ENCODE data around the gene DYSF. TPM values are rescaled to one million over a fixed set of nuclear protein-coding genes. Genes with fewer than 3 reads are reported as not detected.

Gene DYSF
- total RNA-seq, 1 experiment from 2014 or later: 0.89 TPM

DNA sequence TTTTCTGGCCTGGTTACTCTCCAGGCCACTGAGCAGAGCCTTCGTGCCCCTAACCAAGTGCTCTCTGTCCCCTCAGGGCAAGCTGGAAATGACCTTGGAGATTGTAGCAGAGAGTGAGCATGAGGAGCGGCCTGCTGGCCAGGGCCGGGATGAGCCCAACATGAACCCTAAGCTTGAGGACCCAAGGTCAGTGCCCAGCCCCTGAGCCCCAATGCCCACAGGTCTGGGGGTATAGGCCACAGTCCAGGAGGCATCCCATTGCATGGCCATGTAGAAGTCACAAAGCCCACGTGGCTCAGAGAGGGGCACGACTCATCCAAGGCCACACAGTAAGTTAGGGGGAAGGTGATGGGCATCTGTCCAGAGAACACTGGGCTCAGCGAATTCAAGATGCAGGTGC, 227.6 kb downstream of the DYSF start:
- TF ChIP-seq CBX3 (IDR thresholded peaks at IDR 0.05; ENCODE audit: low read depth): no peak
- no peaks in the 10 kb centered on the region for H3K79me2 ChIP-seq (ENCODE audit: insufficient read depth, low read length)
- POLR2A ChIA-PET: no interaction called here

DNA sequence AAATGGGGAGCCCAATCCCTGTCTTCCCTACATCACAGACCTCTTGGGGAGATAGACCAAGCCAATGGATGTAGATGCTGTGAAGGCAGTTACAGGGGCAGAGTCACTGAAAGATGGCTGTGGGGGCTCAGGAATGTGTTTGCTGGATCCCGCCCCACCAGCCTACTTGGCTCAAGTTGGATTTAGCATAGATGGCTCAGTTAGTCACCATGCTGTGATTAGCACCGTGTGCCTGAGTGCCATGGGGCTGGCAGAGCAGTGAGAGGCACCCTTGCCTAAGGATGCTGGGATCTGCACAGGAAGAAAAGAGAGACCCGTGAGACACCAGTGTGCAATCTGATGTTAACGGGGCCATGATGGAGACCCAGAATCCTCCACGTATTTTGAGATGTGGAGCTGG, 228.3 kb downstream of the DYSF start:
- CTCF ChIA-PET: no interaction called here
- Histone ChIP-seq H3K27ac (ENCODE audit: low read depth, low read length) (no peak overlapping the region), H3K4me1 (ENCODE audit: control insufficient read depth in 1 of 2, insufficient read depth in 2 of 2, low read length in 2 of 2) (no peaks in the 10 kb centered on the region)

More for the DNA sequence above, 227.6 kb downstream of the DYSF start:
- Histone ChIP-seq H4K20me1 (ENCODE audit: insufficient read depth) (no peaks in the 10 kb centered on the region), H3K9me3 (ENCODE audit: control insufficient read depth in 1 of 2, insufficient read depth in 1 of 2, low read depth in 1 of 2, low read length in 2 of 2) (no peaks in the 10 kb centered on the region), H3K27ac (ENCODE audit: low read depth, low read length) (no peak overlapping the region), H2AFZ (ENCODE audit: low read depth, low read length, poor library complexity, severe bottlenecking) (no peak overlapping the region), H3K36me3 (ENCODE audit: control insufficient read depth in 1 of 2, insufficient read depth in 2 of 2, low read length in 2 of 2) (no peaks in the 10 kb centered on the region), H3K27me3 (ENCODE audit: insufficient read depth, low read length) (no peaks in the 10 kb centered on the region), H3K4me1 (ENCODE audit: control insufficient read depth in 1 of 2, insufficient read depth in 2 of 2, low read length in 2 of 2) (no peaks in the 10 kb centered on the region), H3K4me3 (replicated peaks in 1 of 2; ENCODE audit: low read depth in 1 of 2, low read length in 2 of 2) (no peak overlapping the region), H3K9me2 (ENCODE audit: insufficient read depth) (no peaks in the 10 kb centered on the region), H3K4me2 (ENCODE audit: low read length) (no peak overlapping the region), H3K9ac (ENCODE audit: low read length) (no peak overlapping the region)
- DNase-seq (ENCODE audit: low read depth, low spot score) (no peak), ATAC-seq (no peak)
- intact Hi-C loops (cut with micrococcal nuclease): no loop called here
- no TSS peak for BruUV-seq (replicated peaks)
- CTCF ChIA-PET: no interaction called here
- RAD21 ChIA-PET (ENCODE audit: low non-redundant PET in 1 of 2, low total read pairs in 2 of 2, uncharacterized antibody in 2 of 2, unreplicated experiment in 2 of 2): no interaction called here

More for the DNA sequence above, 228.3 kb downstream of the DYSF start:
- no peaks in the 10 kb centered on the region for H3K27me3 ChIP-seq (ENCODE audit: insufficient read depth, low read length)
- no peak overlapping the region for H3K9ac ChIP-seq (ENCODE audit: low read length)
- no peak overlapping the region for H3K4me2 ChIP-seq (ENCODE audit: low read length)
- H3K79me2 ChIP-seq (ENCODE audit: insufficient read depth, low read length): no peaks in the 10 kb centered on the region
- RAD21 ChIA-PET (ENCODE audit: low non-redundant PET in 1 of 2, low total read pairs in 2 of 2, uncharacterized antibody in 2 of 2, unreplicated experiment in 2 of 2): no interaction called here
- no peaks in the 10 kb centered on the region for H3K36me3 ChIP-seq (ENCODE audit: control insufficient read depth in 1 of 2, insufficient read depth in 2 of 2, low read length in 2 of 2)
- no TSS peak for BruUV-seq (replicated peaks)
- DNase-seq (ENCODE audit: low read depth, low spot score): no peak
- intact Hi-C loops (cut with micrococcal nuclease): no loop called here
- TF ChIP-seq YY1 (IDR thresholded peaks at IDR 0.05; ENCODE audit: extremely low read depth, insufficient replicate concordance, low read depth, low read length) (no peak), CEBPB (IDR thresholded peaks at IDR 0.05; ENCODE audit: low read depth) (no peak), ZFX (IDR thresholded peaks at IDR 0.05) (no peak), SRF (IDR thresholded peaks at IDR 0.05; ENCODE audit: low read depth) (no peak), RAD21 (IDR thresholded peaks at IDR 0.05; ENCODE audit: low read depth) (no peak), POLR2A (IDR thresholded peaks at IDR 0.05; ENCODE audit: borderline replicate concordance, extremely low read depth, insufficient read depth, insufficient read length) (no peak), CBX3 (IDR thresholded peaks at IDR 0.05; ENCODE audit: low read depth) (no peak), ELF1 (IDR thresholded peaks at IDR 0.05; ENCODE audit: borderline replicate concordance, low read depth) (no peak)
- TF ChIP-seq, protein P1, sequence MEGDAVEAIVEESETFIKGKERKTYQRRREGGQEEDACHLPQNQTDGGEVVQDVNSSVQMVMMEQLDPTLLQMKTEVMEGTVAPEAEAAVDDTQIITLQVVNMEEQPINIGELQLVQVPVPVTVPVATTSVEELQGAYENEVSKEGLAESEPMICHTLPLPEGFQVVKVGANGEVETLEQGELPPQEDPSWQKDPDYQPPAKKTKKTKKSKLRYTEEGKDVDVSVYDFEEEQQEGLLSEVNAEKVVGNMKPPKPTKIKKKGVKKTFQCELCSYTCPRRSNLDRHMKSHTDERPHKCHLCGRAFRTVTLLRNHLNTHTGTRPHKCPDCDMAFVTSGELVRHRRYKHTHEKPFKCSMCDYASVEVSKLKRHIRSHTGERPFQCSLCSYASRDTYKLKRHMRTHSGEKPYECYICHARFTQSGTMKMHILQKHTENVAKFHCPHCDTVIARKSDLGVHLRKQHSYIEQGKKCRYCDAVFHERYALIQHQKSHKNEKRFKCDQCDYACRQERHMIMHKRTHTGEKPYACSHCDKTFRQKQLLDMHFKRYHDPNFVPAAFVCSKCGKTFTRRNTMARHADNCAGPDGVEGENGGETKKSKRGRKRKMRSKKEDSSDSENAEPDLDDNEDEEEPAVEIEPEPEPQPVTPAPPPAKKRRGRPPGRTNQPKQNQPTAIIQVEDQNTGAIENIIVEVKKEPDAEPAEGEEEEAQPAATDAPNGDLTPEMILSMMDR (IDR thresholded peaks at IDR 0.05 in 2 of 3, conservative IDR thresholded peaks at IDR 0.05 in 1 of 3; ENCODE audit: borderline replicate concordance in 1 of 3, insufficient read depth in 1 of 3, low read depth in 2 of 3, low read length in 2 of 3): no peak
- TF ChIP-seq, protein P2, sequence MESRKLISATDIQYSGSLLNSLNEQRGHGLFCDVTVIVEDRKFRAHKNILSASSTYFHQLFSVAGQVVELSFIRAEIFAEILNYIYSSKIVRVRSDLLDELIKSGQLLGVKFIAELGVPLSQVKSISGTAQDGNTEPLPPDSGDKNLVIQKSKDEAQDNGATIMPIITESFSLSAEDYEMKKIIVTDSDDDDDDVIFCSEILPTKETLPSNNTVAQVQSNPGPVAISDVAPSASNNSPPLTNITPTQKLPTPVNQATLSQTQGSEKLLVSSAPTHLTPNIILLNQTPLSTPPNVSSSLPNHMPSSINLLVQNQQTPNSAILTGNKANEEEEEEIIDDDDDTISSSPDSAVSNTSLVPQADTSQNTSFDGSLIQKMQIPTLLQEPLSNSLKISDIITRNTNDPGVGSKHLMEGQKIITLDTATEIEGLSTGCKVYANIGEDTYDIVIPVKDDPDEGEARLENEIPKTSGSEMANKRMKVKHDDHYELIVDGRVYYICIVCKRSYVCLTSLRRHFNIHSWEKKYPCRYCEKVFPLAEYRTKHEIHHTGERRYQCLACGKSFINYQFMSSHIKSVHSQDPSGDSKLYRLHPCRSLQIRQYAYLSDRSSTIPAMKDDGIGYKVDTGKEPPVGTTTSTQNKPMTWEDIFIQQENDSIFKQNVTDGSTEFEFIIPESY (IDR thresholded peaks at IDR 0.05; ENCODE audit: extremely low read depth, insufficient replicate concordance, low read length): no peak
- TF ChIP-seq, protein P3, sequence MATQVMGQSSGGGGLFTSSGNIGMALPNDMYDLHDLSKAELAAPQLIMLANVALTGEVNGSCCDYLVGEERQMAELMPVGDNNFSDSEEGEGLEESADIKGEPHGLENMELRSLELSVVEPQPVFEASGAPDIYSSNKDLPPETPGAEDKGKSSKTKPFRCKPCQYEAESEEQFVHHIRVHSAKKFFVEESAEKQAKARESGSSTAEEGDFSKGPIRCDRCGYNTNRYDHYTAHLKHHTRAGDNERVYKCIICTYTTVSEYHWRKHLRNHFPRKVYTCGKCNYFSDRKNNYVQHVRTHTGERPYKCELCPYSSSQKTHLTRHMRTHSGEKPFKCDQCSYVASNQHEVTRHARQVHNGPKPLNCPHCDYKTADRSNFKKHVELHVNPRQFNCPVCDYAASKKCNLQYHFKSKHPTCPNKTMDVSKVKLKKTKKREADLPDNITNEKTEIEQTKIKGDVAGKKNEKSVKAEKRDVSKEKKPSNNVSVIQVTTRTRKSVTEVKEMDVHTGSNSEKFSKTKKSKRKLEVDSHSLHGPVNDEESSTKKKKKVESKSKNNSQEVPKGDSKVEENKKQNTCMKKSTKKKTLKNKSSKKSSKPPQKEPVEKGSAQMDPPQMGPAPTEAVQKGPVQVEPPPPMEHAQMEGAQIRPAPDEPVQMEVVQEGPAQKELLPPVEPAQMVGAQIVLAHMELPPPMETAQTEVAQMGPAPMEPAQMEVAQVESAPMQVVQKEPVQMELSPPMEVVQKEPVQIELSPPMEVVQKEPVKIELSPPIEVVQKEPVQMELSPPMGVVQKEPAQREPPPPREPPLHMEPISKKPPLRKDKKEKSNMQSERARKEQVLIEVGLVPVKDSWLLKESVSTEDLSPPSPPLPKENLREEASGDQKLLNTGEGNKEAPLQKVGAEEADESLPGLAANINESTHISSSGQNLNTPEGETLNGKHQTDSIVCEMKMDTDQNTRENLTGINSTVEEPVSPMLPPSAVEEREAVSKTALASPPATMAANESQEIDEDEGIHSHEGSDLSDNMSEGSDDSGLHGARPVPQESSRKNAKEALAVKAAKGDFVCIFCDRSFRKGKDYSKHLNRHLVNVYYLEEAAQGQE (IDR thresholded peaks at IDR 0.05; ENCODE audit: low read depth): no peak
- ATAC-seq: no peak
- H2AFZ ChIP-seq (ENCODE audit: low read depth, low read length, poor library complexity, severe bottlenecking): no peak overlapping the region
- no peaks in the 10 kb centered on the region for H3K9me3 ChIP-seq (ENCODE audit: control insufficient read depth in 1 of 2, insufficient read depth in 1 of 2, low read depth in 1 of 2, low read length in 2 of 2)
- no peaks in the 10 kb centered on the region for H4K20me1 ChIP-seq (ENCODE audit: insufficient read depth)
- H3K9me2 ChIP-seq (ENCODE audit: insufficient read depth): no peaks in the 10 kb centered on the region
- H3K4me3 ChIP-seq (replicated peaks in 1 of 2; ENCODE audit: low read depth in 1 of 2, low read length in 2 of 2): no peak overlapping the region
- POLR2A ChIA-PET: no interaction called here
